Erythroblast (primary cell): Measurements from ENCODE around the gene SLC22A13.
A peak's percentile ranks its signal among the peaks of the same experiment; 100 is the strongest.

Source experiments
- DNase-seq, 2 experiments: peaks; one replicate each; lab custom pipeline; 2025; lab: John Stamatoyannopoulos, UW
- GATA1 ChIP-seq: IDR thresholded peaks from 2 replicates; pipeline ENCODE4 v1.6.1; 2011; ENCODE audit warnings: low read depth, mild to moderate bottlenecking, control low read depth, low read length, moderate library complexity
- POLR2A ChIP-seq: IDR thresholded peaks from 2 replicates; pipeline ENCODE4 v1.6.1; 2011; ENCODE audit warnings: mild to moderate bottlenecking, low read length

Gene SLC22A13

DNA sequence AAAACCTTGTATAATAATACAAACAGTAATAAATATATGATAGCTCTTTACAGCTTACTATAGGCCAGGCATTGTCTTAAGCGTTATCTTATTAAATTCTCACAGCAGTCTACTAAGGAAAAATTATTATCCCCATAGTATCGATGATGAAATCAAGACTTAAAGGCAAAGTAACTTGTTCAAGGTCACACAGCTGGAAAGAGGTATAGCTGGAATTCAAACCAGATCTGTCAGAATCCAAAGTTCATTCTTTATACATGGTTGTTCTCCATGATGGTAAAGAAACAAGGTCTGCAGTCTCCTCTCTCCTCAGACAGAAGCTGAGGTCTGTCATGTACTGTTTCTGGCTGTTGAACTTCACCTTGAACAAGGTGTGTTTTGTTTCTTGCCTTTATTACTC lies 15.4 kb upstream of the SLC22A13 start:
- TF ChIP-seq GATA1 = no peak
- no peak for TF ChIP-seq POLR2A
- no peak for DNase-seq

GRCh38 chr3:38251197-38251596 lies 14.4 kb upstream of the SLC22A13 start:
- TF ChIP-seq GATA1 (no peak), POLR2A (no peak)
- DNase-seq = no peak

GRCh38 chr3:38253704-38254103 lies 11.9 kb upstream of the SLC22A13 start:
- TF ChIP-seq POLR2A = no peak
- TF ChIP-seq GATA1 = no peak
- DNase-seq = no peak

DNA sequence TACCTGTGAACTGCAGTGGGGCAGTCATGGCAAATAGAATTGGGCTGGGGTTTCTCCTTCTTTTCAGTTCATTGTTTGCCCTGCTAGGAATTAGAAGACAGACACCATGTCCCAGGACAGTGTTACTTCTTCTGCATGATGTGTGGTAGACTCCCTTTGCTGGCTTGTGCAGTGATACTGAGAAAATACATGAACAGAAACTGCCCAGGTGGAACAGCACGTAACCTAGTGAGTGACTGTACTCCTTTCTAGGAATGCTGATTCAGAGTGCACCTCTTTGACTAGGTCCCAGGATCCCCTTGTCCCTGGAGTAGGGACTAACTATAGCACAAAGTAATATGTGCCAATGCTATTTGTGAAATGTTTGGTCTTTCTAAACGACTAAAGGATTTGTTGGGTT lies 10.7 kb upstream of the SLC22A13 start:
- TF ChIP-seq POLR2A = no peak
- TF ChIP-seq GATA1 = no peak
- no peak for DNase-seq

- TF ChIP-seq GATA1 (no peak), POLR2A (no peak)
- peak in 1 of 2 experiments; percentile 36 for DNase-seq
Observed at GRCh38 chr3:38255627-38256026, 10.0 kb upstream of the SLC22A13 start.

GRCh38 chr3:38257583-38257982 lies 8.0 kb upstream of the SLC22A13 start:
- peak in 1 of 2 experiments; percentile 6 for DNase-seq

GRCh38 chr3:38260474-38260873 lies 5.1 kb upstream of the SLC22A13 start:
- no peak for DNase-seq
- TF ChIP-seq POLR2A (no peak), GATA1 (no peak)

More at GRCh38 chr3:38257583-38257982, 8.0 kb upstream of the SLC22A13 start:
- no peak for TF ChIP-seq GATA1
- no peak for TF ChIP-seq POLR2A

DNA sequence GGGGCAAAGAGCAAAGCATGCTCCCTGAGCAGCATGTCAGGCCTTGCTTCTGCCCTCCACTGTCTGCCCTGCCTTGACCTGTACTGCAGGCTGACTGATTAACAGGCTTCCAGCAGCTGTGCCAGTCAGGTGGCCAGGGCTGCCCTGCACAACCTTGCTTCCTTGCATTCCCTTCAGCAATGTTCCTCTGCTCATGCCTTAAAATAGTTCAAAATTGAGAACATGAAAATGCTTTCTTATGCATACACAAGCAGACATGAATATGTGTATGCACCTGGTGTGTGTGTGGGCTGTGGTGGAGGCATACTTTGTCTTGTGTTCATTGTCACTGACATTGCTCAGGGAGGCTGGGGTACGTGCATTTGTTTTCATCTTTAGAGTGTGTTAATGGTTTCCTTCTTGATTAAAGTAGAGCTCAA lies 1.2 kb upstream of the SLC22A13 start:
- DNase-seq = no peak
- TF ChIP-seq GATA1 = no peak
- no peak for TF ChIP-seq POLR2A

- TF ChIP-seq POLR2A (no peak), GATA1 (no peak)
- peak in 1 of 2 experiments; percentile 55 for DNase-seq
Observed at GRCh38 chr3:38264779-38265178, 833 bp upstream of the SLC22A13 start.

- no peak for DNase-seq
- no peak for TF ChIP-seq GATA1
- TF ChIP-seq POLR2A = no peak
Observed at GRCh38 chr3:38266810-38267209, 1.2 kb downstream of the SLC22A13 start.

- DNase-seq = no peak
- TF ChIP-seq GATA1 (no peak), POLR2A (no peak)
Observed at GRCh38 chr3:38267662-38268061, 2.0 kb downstream of the SLC22A13 start.

GRCh38 chr3:38268087-38268486 lies 2.5 kb downstream of the SLC22A13 start:
- DNase-seq = no peak
- TF ChIP-seq GATA1 (no peak), POLR2A (no peak)

GRCh38 chr3:38268522-38268921 lies 2.9 kb downstream of the SLC22A13 start:
- TF ChIP-seq GATA1 (no peak), POLR2A (no peak)
- DNase-seq = no peak

DNA sequence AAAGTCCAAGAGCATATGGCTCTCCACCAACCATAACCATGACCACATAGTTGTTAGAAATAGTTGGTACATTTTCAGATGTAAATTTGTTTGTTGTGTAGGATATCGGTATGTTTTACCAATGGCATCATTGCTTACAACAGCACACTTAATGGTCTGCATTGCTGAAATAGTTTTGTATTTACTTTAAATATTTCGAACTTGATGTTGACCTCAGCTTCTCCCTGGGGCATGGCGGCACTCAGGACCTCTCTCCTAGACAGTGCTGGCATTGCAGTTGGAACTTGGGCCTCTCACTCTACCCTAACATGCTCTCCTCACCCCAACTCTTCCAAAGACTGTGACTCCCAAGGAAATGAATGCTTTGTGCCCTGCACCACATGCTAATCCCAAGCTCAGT lies 5.0 kb downstream of the SLC22A13 start:
- TF ChIP-seq POLR2A = no peak
- TF ChIP-seq GATA1 = no peak
- DNase-seq = no peak

GRCh38 chr3:38271553-38271952 lies 5.9 kb downstream of the SLC22A13 start:
- no peak for TF ChIP-seq POLR2A
- no peak for TF ChIP-seq GATA1
- no peak for DNase-seq

- DNase-seq = no peak
- TF ChIP-seq POLR2A (no peak), GATA1 (no peak)
Observed at GRCh38 chr3:38274864-38275649, 9.4 kb downstream of the SLC22A13 start.

DNA sequence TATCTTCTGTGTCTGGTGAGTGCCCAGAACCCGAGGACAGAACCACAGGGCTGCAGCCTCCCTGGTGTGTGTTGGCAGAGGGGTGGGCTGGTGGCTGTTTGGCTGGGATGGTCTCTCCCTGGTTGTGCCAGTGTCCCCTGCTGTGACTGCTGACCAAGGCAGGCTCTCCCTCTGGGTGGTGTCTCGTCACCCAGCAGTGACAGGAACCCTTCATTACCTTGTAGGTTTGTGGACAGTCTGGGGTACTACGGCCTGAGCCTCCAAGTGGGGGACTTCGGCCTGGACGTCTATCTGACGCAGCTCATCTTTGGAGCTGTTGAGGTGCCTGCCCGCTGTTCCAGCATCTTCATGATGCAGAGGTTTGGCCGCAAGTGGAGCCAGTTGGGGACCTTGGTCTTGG lies 10.0 kb downstream of the SLC22A13 start:
- TF ChIP-seq POLR2A (no peak), GATA1 (no peak)
- DNase-seq = no peak
